Middle frontal gyrus (tissue), 1 donor: ENCODE data around the gene CEP70.
"Not testable (repeated sequence)": the region's sequence is repeated elsewhere in the genome, so short reads cannot be mapped to it uniquely, and the experiment has no call there.

Experiments
- DNase-seq: peaks from one replicate; pipeline ENCODE4 v3.0.0-alpha.2; 2015; ENCODE audit warnings: low spot score; ENCODE audit errors: extremely low spot score

The CEP70 gene

DNA sequence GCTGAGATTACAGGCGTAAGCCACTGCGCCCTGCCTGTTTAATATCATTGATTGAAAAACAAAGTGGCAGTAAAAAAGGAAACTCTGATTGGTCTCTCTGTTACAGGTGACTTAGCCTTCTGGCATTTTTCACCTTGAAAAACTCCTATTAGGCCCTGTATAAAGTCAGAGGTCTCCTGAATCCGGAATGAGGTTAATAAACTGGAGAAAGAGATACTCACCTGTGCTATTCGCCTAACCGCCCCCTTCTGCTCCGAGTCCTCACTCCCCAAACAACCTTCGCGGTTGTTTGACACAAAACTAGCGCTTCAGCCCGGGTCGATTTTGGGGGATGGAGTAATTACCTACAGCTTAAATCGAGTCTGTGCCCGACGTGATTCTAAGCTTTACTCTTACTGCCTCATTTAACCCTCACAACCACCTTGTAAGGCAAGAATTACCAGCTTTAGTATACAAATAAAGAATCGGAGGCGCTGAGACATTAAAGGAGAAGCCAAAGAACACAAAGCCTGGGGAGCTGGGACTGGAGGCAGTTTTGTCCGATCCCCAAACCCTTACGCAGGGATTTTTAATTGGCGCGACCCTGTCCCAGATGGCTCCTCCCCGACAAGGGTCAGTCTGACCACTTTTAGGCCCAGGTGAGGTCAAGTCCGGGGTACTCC, 441 bp downstream of the CEP70 start:
- DNase-seq, result no peak

DNA sequence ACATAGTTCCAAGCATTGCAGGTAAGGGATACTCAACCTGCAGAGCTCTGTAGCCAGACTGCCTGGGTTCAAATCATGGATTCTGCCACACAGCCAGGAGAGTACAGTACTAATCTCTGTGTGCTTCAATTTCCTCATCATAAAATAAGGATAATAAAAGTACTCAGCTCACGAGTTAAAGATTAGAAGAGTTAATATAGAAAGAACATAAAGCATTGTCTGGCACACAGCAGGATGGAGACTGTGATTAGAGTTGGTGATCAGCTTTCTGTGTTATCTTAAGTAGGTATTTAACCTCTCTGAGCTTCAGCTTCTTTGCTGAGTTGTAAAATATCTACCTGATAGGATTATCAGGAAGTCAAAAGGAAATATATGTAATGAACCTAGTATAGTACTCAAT, 2.7 kb downstream of the CEP70 start:
- DNase-seq, result no peak

DNA sequence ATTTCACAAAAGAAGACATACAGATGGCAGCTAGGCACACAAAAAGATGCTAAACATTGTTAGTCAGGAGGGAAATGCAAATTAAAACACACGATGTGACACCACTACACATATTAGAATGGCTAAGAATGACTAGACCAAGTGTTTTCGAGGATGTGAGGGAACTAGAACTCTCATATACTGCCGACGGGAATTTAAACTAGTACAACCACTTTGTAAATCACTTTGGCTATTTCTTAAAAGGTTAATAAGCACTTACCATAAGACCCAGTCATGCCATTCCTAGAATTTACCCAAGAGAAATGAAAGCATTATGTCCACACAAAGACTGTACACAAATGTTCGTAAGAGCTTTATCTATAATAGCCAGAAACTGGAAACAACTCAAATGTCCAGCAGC, 5.6 kb downstream of the CEP70 start:
- DNase-seq, result no peak

DNA sequence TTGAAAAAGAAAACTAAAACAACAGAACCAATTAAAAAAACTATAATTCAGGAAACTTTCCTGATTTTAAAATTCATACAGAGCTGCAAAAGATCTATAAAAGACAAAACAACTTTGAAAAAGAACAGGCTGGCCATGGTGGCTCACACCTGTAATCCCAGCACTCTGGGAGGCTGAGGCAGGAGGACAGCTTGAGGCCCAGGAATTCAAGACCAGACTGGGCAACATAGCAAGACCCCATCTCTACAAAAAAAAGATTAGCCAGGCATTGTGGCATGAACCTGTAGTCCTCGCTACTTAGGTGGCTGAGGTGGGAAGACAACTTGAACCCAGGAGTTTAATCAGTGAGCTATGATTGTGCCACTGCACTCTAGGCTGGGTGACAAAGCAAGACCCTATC, 6.7 kb downstream of the CEP70 start:
- DNase-seq, result no peak

DNA sequence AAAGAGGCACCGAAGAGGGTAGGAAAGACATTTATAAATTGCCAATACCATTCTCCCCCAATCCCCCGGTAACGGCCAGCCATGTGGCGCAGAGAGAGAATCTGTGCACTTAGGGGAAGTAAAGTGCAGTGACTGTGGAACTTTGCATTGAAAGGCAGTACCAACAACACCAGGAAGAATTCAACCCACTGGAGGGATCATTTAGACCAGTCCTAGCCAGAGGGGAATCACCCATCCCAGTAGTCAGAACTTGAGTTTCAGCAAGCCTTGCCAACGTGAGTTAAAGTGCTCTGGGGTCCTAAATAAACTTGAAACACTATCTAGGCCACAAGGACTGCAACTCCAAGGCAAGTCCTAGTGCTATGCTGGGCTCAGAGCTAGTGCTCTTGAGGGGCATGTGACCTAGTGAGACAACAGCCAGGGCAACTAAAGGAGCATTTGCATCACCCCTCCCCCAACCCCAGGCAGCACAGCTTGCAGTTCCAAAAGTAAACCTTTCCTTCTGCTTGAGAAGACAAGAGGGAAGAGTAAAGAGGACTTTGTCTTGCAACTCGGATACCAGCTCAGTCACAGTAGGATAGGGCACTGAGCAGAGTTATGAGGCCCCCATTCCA, 15.0 kb downstream of the CEP70 start:
- no peak for DNase-seq

DNA sequence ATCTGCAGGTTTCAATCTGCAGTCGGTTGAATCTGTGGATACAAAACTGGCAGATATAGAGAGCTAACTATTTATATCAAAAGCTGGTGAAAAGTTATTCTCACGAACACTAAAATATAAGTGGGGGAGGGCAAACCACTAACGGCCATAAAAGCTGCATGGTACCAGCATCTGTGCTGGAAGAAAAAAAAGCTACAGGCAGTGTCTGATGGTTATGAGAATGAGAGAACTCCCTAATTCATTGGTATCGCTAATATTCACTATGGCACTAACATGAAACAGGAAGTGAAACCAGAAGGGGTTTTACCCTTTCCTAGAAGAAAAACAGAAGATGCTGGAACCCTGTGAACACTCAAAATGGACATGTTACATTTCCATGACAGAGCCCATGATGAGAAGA, 15.9 kb downstream of the CEP70 start:
- DNase-seq, result no peak

DNA sequence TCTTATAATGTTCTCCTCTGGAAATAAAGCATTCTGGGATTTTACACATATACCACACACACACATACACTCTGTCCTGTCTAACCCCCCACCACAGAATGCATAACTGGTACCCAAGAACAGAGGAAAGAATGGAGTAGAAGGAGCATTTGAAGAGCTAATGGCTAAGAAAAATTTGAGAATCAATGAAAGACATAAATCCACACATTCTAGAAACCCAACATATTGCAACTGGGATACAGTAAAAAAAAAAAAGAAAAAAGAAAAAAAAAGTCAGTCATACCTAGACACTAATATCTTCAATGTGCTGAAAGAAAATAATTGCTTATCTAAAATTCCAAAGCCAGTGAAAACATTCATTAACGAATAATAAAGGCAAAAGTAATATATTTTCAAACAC, 20.9 kb downstream of the CEP70 start:
- no peak for DNase-seq

- not testable (repeated sequence) for DNase-seq
Measured at GRCh38 chr3:138569624-138570023, 24.4 kb downstream of the CEP70 start.

DNA sequence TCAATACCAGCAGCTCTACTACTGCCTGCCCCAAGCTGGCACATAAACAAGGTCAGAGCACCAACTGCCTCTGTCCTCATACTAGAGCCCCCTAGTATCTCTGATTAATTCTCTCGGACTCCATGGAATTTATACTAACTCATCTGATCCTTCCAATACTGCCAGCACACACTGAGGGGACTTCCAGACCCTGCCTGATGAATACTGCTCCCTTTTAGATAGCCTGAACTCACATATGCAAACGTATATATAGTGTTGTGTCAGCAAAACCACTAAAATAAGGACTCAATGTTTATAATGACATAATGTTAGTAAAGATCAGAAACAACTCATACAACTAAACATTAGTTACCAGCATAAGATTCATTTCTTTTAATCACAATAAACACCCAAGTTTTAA, 25.0 kb downstream of the CEP70 start:
- DNase-seq, result no peak

- DNase-seq, result no peak
Measured at GRCh38 chr3:138567403-138567802, 26.7 kb downstream of the CEP70 start.

DNA sequence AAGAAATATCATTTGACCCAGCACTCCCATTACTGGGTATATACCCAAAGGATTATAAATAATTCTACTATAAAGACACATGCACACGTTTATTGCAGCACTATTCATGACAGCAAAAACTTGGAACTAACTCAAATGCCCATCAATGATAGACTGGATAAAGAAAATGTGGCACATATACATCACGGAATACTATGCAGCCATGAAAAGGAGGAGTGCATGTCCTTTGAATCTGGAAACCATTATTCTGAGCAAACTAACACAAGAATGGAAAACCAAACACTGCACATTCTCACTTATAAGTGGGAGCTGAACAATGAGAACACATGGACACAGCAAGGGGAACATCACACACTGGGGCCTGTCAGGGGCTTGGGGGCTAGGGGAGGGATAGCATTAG, 27.8 kb downstream of the CEP70 start:
- DNase-seq, result not testable (repeated sequence)

GRCh38 chr3:138562902-138563301, 31.2 kb downstream of the CEP70 start:
- not testable (repeated sequence) for DNase-seq

DNA sequence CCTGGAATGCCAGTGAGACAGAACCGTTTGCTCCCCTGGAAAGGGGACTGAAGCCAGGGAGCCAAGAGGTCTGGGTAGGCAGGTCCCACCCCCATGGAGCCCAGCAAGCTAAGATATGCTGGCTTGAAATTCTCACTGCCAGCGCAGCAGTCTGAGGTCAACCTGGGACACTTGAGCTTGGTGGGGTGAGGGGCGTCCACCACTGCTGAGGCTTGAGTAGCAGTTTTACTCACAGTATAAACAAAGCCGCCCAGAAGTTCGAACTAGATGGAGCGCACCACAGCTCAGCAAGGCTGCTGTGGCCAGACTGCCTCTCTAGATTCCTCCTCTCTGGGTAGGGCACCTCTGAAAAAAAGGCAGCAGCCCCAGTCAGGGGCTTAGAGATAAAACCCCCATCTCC, 33.6 kb downstream of the CEP70 start:
- DNase-seq, result no peak

DNA sequence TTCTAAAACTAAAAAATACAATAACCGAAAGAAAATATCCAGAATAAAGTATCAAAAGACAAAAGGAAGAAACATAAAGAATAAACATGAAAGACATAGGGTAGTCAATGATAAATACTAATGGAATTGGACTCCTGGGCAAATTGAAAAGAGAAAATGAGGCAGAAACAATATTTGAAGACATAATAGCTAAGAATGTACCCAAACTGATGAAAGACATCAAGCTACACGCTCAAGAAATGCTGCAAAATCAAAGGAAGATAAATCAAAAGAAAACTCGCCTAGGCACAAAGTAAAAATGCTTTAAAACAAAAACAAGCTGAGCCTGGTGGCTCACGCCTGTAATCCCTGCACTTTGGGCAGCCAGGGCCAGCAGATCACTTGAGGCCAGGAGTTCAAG, 34.9 kb downstream of the CEP70 start:
- DNase-seq, result no peak

- not testable (repeated sequence) for DNase-seq
Measured at GRCh38 chr3:138554775-138555174, 39.3 kb downstream of the CEP70 start.

GRCh38 chr3:138550958-138551357, 43.1 kb downstream of the CEP70 start:
- not testable (repeated sequence) for DNase-seq

DNA sequence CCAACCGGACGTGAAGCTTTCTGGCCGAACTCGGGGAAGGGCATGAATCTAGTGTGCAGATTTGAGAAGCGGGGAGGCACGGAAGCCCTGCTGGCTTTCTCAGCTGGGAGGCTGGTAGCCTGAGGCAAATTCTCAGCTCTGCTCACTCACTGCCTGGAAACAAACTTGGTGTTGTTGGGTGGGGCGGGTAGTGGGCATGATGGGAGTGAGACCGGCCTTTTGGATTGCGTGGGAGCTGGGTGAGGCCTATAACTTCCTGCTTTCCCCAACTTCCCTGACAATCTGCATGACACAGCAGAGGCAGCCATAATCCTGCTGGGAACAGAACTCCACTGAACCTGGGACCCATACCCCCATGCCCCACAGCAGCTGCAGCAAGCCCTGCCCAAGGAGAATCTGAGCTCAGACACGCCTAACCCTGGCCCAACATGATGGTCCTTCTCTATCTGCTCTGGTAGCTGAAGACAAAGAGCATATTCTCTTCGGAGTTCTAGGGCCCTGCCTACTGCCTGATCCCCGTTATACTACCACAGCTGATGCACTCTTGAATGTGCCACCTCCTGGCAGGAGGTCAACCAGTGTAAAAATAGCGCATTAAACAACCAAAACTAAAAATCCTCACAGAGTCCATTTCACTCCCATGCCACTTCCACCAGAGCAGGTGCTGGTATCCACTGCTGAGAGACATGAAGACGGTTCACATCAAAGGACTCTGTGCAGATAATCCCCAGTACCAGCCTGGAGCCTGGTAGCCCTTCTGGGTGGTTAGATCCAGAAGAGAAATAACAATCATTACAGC, 44.7 kb downstream of the CEP70 start:
- DNase-seq, result no peak

- no peak for DNase-seq
Measured at GRCh38 chr3:138547342-138547975, 46.6 kb downstream of the CEP70 start.

GRCh38 chr3:138544546-138544945, 49.5 kb downstream of the CEP70 start:
- no peak for DNase-seq

GRCh38 chr3:138542977-138543376, 51.1 kb downstream of the CEP70 start:
- no peak for DNase-seq

- DNase-seq, result no peak
Measured at GRCh38 chr3:138539352-138539751, 54.7 kb downstream of the CEP70 start.

- not testable (repeated sequence) for DNase-seq
Measured at GRCh38 chr3:138521445-138521844, 72.6 kb downstream of the CEP70 start.
